ENCODE results near the gene NLGN3. TPM values are rescaled to one million over a fixed set of nuclear protein-coding genes. Genes with fewer than 3 reads are reported as not detected.

NLGN3 gene
- total RNA-seq, 1 donor from 2014 or later = 0.67 TPM

DNA sequence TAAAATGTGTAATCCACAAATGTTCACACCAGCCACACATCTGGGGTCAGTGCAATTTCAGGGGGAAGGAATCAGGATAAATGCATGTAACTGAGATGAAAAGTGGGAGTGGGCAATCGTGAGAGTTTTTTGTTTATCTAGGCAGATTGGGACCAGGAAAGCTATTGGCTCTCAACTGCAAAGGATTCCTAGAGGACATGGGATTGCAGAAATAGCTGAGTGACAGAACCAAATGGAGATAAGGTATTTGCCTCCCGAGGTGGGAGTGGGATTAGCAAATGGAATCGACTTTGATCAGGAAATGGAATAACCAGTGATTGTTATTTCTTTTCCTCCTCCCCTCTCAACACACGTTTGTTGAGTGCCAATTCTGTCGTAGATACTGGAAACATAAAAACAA, 39.5 kb downstream of the NLGN3 start:
- DNase-seq (no peak), ATAC-seq (ENCODE audit: low read depth) (no peak)
- no peaks in the 10 kb centered on the region for H3K9me3 Mint-ChIP-seq
- H3K4me1 Mint-ChIP-seq = peaks cover 14% of the 10 kb centered on the region
- no peak overlapping the region for H3K4me3 Mint-ChIP-seq
- POLR2A ChIA-PET = no interaction called here
- H3K27ac Mint-ChIP-seq = no peak overlapping the region
- CTCF ChIA-PET = no interaction called here
- intact Hi-C loops (cut with micrococcal nuclease) = loop anchor here (5.0 to 10.0 kb wide), 3 partner anchors 72 to 989 kb away; partner anchors contain the start of gene IL2RG
- H3K36me3 Mint-ChIP-seq (ENCODE audit: low read depth) = peaks cover 11% of the 10 kb centered on the region
- TF ChIP-seq, protein P1, sequence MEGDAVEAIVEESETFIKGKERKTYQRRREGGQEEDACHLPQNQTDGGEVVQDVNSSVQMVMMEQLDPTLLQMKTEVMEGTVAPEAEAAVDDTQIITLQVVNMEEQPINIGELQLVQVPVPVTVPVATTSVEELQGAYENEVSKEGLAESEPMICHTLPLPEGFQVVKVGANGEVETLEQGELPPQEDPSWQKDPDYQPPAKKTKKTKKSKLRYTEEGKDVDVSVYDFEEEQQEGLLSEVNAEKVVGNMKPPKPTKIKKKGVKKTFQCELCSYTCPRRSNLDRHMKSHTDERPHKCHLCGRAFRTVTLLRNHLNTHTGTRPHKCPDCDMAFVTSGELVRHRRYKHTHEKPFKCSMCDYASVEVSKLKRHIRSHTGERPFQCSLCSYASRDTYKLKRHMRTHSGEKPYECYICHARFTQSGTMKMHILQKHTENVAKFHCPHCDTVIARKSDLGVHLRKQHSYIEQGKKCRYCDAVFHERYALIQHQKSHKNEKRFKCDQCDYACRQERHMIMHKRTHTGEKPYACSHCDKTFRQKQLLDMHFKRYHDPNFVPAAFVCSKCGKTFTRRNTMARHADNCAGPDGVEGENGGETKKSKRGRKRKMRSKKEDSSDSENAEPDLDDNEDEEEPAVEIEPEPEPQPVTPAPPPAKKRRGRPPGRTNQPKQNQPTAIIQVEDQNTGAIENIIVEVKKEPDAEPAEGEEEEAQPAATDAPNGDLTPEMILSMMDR (IDR thresholded peaks at IDR 0.05) = no peak
- no peaks in the 10 kb centered on the region for H3K27me3 Mint-ChIP-seq

DNA sequence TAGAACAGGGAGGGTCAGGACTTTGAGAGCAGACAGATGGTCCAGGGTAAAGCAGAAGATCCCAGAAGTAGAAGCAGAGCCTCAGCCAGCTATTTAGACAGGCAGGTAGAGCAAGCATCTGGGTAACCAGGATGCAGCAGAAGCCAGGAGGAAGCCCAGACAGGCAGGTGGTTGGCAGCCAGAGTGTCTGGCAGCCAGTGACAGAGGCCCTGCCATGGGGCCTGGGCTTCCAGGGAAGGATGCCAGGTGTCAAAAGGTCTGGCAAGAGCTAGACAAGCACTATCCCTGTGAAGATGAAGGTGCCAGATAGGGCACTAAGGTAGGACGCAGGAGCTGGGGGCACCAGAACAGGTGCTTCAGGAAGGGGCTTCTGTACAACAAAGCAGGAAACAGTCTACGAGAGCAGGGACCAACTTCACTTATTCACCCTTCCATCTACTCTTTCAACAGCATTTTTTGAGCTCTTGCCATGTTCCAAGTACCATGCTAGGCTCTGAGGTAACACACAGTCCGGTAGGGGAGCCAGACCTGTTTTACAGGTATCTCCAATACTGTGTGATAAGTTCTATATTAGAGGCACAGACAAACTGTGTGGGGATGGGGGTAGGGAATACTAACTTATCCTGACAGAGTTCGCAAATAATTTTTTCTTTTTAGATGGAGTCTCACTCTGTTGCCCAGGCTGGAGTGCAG, 40.3 kb downstream of the NLGN3 start:
- DNase-seq = no peak
- H3K4me1 Mint-ChIP-seq = peaks cover 14% of the 10 kb centered on the region
- no peak for ATAC-seq (ENCODE audit: low read depth)
- TF ChIP-seq, protein P1 (IDR thresholded peaks at IDR 0.05) = no peak
- H3K4me3 Mint-ChIP-seq = no peak overlapping the region
- no peak overlapping the region for H3K27ac Mint-ChIP-seq
- intact Hi-C loops (cut with micrococcal nuclease) = loop anchor here (5.0 to 10.0 kb wide), 3 partner anchors 73 to 990 kb away; partner anchors contain the start of gene IL2RG
- no peaks in the 10 kb centered on the region for H3K27me3 Mint-ChIP-seq
- CTCF ChIA-PET = no interaction called here
- POLR2A ChIA-PET = interaction anchor here (1.8 kb wide), 1 partner anchor 13 kb away, joined by 6 read pairs; no protein-coding TSS in a partner anchor
- no peaks in the 10 kb centered on the region for H3K9me3 Mint-ChIP-seq
- peaks cover 11% of the 10 kb centered on the region for H3K36me3 Mint-ChIP-seq (ENCODE audit: low read depth)

DNA sequence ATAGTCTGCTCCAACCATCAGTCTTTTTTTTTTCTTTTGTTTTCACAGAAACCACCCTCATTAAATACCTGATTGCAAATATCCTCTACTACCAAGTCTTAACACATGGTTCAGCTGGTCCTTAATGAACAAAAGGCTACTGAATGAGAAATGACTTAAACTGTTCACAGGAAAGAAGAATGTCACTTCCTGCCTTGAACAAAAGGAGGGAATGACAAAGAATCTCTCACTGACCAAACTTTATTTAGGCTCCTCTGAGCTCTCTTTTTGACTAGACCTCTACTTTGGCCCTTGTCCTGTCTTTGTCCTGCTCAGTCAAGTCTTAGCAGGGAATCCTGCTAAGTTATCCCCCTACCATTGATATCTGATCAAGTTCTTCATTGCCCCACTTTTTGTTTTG, 46.6 kb downstream of the NLGN3 start:
- ChIA-PET CTCF (no interaction called here), POLR2A (interaction anchor here (0.6 kb wide), 1 partner anchor 11 kb away, joined by 6 read pairs; no protein-coding TSS in a partner anchor)
- no peaks in the 10 kb centered on the region for H3K9me3 Mint-ChIP-seq
- peaks cover 26% of the 10 kb centered on the region for H3K4me1 Mint-ChIP-seq
- H3K27me3 Mint-ChIP-seq = no peaks in the 10 kb centered on the region
- no peak overlapping the region for H3K27ac Mint-ChIP-seq
- DNase-seq (no peak), ATAC-seq (ENCODE audit: low read depth) (no peak)
- no peak overlapping the region for H3K4me3 Mint-ChIP-seq
- intact Hi-C loops (cut with micrococcal nuclease) = no loop called here
- TF ChIP-seq, protein P1 (IDR thresholded peaks at IDR 0.05) = no peak
- H3K36me3 Mint-ChIP-seq (ENCODE audit: low read depth) = peaks cover 12% of the 10 kb centered on the region

DNA sequence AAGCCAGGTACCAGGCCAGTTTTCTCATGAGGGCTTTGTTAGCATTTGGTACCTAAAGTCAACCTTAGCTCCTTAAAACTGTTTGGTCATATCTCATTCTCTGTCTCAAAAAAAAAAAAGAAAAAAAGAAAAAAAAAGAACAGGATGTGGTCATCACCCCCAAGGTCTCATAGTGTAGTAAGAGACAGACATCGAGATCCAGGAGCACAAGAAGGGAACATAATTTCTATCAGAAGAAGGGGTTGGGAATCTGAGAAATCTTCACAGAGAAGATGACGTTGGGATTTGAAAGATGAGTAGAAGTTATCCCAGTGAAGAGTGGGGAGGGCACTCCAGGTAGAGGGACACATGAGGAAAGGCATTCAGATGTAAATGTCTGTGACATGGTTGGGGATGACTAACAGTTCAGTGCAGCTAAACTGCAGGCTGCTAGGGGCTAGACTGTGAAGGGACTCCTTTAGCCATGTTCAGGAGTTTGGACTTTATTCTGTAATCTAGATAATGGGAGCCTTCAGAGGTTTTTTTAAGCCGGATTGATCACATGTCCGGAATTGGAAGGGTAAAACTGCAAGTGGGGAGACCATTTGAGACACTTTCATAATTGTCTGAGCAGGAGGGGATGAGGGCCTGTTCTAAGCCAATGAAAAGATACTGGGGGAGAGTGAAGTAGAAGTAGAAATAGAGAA, 51.5 kb downstream of the NLGN3 start:
- POLR2A ChIA-PET = interaction anchor here (0.6 to 3.6 kb wide), 7 partner anchors 15 to 1063 kb away, joined by 3 to 87 read pairs (median 3); partner anchors contain the start of genes IGBP1, NONO, TAF1 and ZMYM3
- CTCF ChIA-PET = interaction anchor here (1.4 to 2.1 kb wide), 2 partner anchors 14 to 87 kb away, joined by 4 to 9 read pairs; partner anchors contain the start of gene NONO

More for the DNA sequence above, 51.5 kb downstream of the NLGN3 start:
- DNase-seq = no peak
- Mint-ChIP-seq H3K27me3 (no peaks in the 10 kb centered on the region), H3K36me3 (ENCODE audit: low read depth) (peaks cover 6% of the 10 kb centered on the region), H3K4me1 (peaks cover 40% of the 10 kb centered on the region), H3K4me3 (peak overlapping the region; percentile 86), H3K27ac (peak overlapping the region; percentile 92), H3K9me3 (no peaks in the 10 kb centered on the region)
- ATAC-seq (ENCODE audit: low read depth) = peak; percentile 62
- TF ChIP-seq, protein P1 (IDR thresholded peaks at IDR 0.05) = no peak
- intact Hi-C loops (cut with micrococcal nuclease) = loop anchor here (1.0 to 5.0 kb wide), 3 partner anchors 14 to 171 kb away; partner anchors contain the start of gene TAF1

All from activated B cell treated with CpG ODN at 0.5 μM for 24 hours (primary cell).